H7 (cell line): ENCODE measurements around the gene SYCP2L. TPM values are rescaled to one million over a fixed set of nuclear protein-coding genes. Genes with fewer than 3 reads are reported as not detected.
"Not testable (repeated sequence)": the region's sequence is repeated elsewhere in the genome, so short reads cannot be mapped to it uniquely, and the experiment has no call there.

ENCODE experiments used
- DNase-seq: peaks from one replicate; pipeline ENCODE4 v3.0.0; 2012
- H3K27me3 ChIP-seq: 2 replicates; pipeline ENCODE4 v1.6.0; 2011; ENCODE audit warnings: mild to moderate bottlenecking, low read length; ENCODE audit not compliant: control insufficient read depth, insufficient read depth
- H3K36me3 ChIP-seq: replicated peaks from 2 replicates; pipeline ENCODE4 v1.5.1; 2011; ENCODE audit warnings: low read length; ENCODE audit not compliant: control insufficient read depth, insufficient read depth
- H3K4me3 ChIP-seq: 2 replicates; pipeline ENCODE4 v1.5.1; 2011; ENCODE audit warnings: low read depth, mild to moderate bottlenecking, control low read depth, low read length, moderate library complexity; ENCODE audit not compliant: insufficient read depth
- total RNA-seq: library from RNA; depleted of rRNA; stranded (reverse); fragments of >200 nt; shearing (Covaris generic); gene quantifications from 2 replicates; pipeline ENCODE4 v1.2.3, GENCODE V29; 2014

The SYCP2L gene
- total RNA-seq, 1 experiment from 2014 or later = 0.38 TPM

GRCh38 chr6:10956776-10957175 lies 69.9 kb downstream of the SYCP2L start:
- Histone ChIP-seq H3K27me3 (peaks cover 9% of the 10 kb centered on the region; the same call in 1 of the 2 replicates), H3K4me3 (no peak overlapping the region), H3K36me3 (no peaks in the 10 kb centered on the region)
- DNase-seq = no peak

- Histone ChIP-seq H3K27me3 (peaks cover 9% of the 10 kb centered on the region; the same call in 1 of the 2 replicates), H3K4me3 (no peak overlapping the region), H3K36me3 (no peaks in the 10 kb centered on the region)
- no peak for DNase-seq
These were observed 70.6 kb downstream of the SYCP2L start for GRCh38 chr6:10957414-10957886.

- peaks cover 9% of the 10 kb centered on the region; the same call in 1 of the 2 replicates for H3K27me3 ChIP-seq
- no peak for DNase-seq
- H3K36me3 ChIP-seq = no peaks in the 10 kb centered on the region
- no peak overlapping the region for H3K4me3 ChIP-seq
These were observed 73.3 kb downstream of the SYCP2L start for GRCh38 chr6:10960171-10960570.

- Histone ChIP-seq H3K36me3 (no peaks in the 10 kb centered on the region), H3K27me3 (peaks cover 11% of the 10 kb centered on the region; the same call in 1 of the 2 replicates), H3K4me3 (no peak overlapping the region)
- peak; percentile 33 for DNase-seq
These were observed 75.0 kb downstream of the SYCP2L start for GRCh38 chr6:10961837-10962236.

GRCh38 chr6:10962673-10963072 lies 75.8 kb downstream of the SYCP2L start:
- peaks cover 11% of the 10 kb centered on the region; the same call in 1 of the 2 replicates for H3K27me3 ChIP-seq
- no peaks in the 10 kb centered on the region for H3K36me3 ChIP-seq
- H3K4me3 ChIP-seq = no peak overlapping the region
- DNase-seq = no peak

- H3K27me3 ChIP-seq = peaks cover 11% of the 10 kb centered on the region; the same call in 1 of the 2 replicates
These were observed 76.3 kb downstream of the SYCP2L start for GRCh38 chr6:10963113-10963512.

GRCh38 chr6:10964684-10965083 lies 77.8 kb downstream of the SYCP2L start:
- H3K36me3 ChIP-seq = no peaks in the 10 kb centered on the region
- no peak for DNase-seq
- H3K4me3 ChIP-seq = no peak overlapping the region
- H3K27me3 ChIP-seq = peaks cover 11% of the 10 kb centered on the region; the same call in 1 of the 2 replicates

More at GRCh38 chr6:10963113-10963512, 76.3 kb downstream of the SYCP2L start:
- Histone ChIP-seq H3K36me3 (no peaks in the 10 kb centered on the region), H3K4me3 (no peak overlapping the region)
- peak; percentile 27 for DNase-seq

GRCh38 chr6:10968776-10969175 lies 81.9 kb downstream of the SYCP2L start:
- no peak overlapping the region for H3K4me3 ChIP-seq
- H3K27me3 ChIP-seq = peaks cover 2% of the 10 kb centered on the region; the same call in 1 of the 2 replicates
- no peak for DNase-seq

GRCh38 chr6:10970731-10971130 lies 83.9 kb downstream of the SYCP2L start:
- H3K36me3 ChIP-seq = no peaks in the 10 kb centered on the region
- no peak for DNase-seq
- no peak overlapping the region for H3K4me3 ChIP-seq
- no peaks in the 10 kb centered on the region for H3K27me3 ChIP-seq

More at GRCh38 chr6:10968776-10969175, 81.9 kb downstream of the SYCP2L start:
- no peaks in the 10 kb centered on the region for H3K36me3 ChIP-seq

GRCh38 chr6:10972196-10972595 lies 85.3 kb downstream of the SYCP2L start:
- Histone ChIP-seq H3K4me3 (no peak overlapping the region), H3K36me3 (no peaks in the 10 kb centered on the region), H3K27me3 (no peaks in the 10 kb centered on the region)
- DNase-seq = no peak

- H3K4me3 ChIP-seq = no peak overlapping the region
- DNase-seq = no peak
- no peaks in the 10 kb centered on the region for H3K36me3 ChIP-seq
- no peaks in the 10 kb centered on the region for H3K27me3 ChIP-seq
These were observed 89.7 kb downstream of the SYCP2L start for GRCh38 chr6:10976571-10976970.

GRCh38 chr6:10977231-10977968 lies 90.5 kb downstream of the SYCP2L start:
- peak; percentile 47 for DNase-seq
- Histone ChIP-seq H3K36me3 (no peaks in the 10 kb centered on the region), H3K4me3 (no peak overlapping the region), H3K27me3 (no peaks in the 10 kb centered on the region)

GRCh38 chr6:10979603-10980002 lies 92.8 kb downstream of the SYCP2L start:
- no peak for DNase-seq
- Histone ChIP-seq H3K36me3 (no peaks in the 10 kb centered on the region), H3K27me3 (no peaks in the 10 kb centered on the region), H3K4me3 (no peak overlapping the region)

GRCh38 chr6:10981409-10981808 lies 94.6 kb downstream of the SYCP2L start:
- no peaks in the 10 kb centered on the region for H3K27me3 ChIP-seq
- no peak overlapping the region for H3K4me3 ChIP-seq
- H3K36me3 ChIP-seq = no peaks in the 10 kb centered on the region
- DNase-seq = no peak

GRCh38 chr6:10984959-10985358 lies 98.1 kb downstream of the SYCP2L start:
- H3K4me3 ChIP-seq, DNase-seq, H3K27me3 ChIP-seq, H3K36me3 ChIP-seq: not testable (repeated sequence)
